ENCODE data around the gene RANBP10. TPM values are rescaled to one million over a fixed set of nuclear protein-coding genes. Genes with fewer than 3 reads are reported as not detected.

The RANBP10 gene
- total and polyA plus RNA-seq, 2 of the 8 experiments (the other 6 are each of a cell fraction or from before 2014, with no cell fraction given): 14.2 to 16.8 TPM

DNA sequence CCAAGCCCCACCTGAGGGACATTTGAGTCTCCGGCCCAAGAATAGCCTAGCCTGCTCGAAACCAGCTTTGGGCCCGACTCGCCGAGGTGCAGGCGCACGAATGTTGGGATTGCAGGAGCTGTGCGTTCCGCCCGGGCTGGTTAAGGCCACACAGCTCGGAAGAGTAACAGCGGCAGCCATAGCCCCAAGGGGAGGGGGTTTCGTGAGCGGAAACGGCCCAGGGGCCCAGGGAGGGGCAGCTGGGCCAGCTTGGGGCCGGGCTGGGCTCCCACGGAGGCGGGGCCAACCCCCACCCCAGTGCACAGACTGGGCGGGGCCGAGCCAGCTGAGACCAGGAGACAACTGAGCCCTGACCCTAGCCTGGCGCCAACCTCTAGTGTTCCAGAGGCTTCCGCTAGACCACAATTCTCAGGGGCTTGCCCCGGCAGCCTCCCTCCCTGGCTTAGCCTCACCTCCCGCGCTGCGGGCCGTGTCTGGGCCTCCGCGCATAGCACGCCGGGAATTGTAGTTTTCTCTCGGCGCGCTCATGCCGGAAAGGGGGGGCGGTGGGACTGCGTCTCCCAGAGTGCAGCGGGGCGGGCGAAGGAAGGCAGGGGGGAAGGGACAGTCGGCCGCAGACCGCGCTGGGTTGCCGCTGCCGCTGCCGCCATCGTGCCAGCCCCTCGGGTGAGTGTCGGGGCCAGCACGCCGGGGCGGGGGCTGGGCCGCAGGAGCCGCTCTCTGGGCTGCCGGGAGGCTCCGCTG is 40.1 kb upstream of the RANBP10 start, which contains the start of gene NUTF2 (continued):
- TF ChIP-seq RNF2 (IDR thresholded peaks at IDR 0.05; ENCODE audit: borderline replicate concordance, low read depth, low read length, missing control alignments, poor library complexity, severe bottlenecking): no peak
- TF ChIP-seq CHD2 (IDR thresholded peaks at IDR 0.05; ENCODE audit: low read length): peak; percentile 73
- peak; percentile 66; the same call in 1 of the 2 replicates for TF ChIP-seq TCF12 (IDR thresholded peaks at IDR 0.05; ENCODE audit: low read depth, low read length)
- TF ChIP-seq PHF8 (conservative IDR thresholded peaks at IDR 0.05; ENCODE audit: low read depth, low read length): peak; percentile 81; the same call in 1 of the 2 replicates
- TF ChIP-seq EGR1 (IDR thresholded peaks at IDR 0.05; ENCODE audit: borderline replicate concordance, low read depth, low read length): no peak
- peak; percentile 54; the same call in 1 of the 2 replicates for TF ChIP-seq SP1 (IDR thresholded peaks at IDR 0.05; ENCODE audit: low read depth, low read length)
- TF ChIP-seq HDAC2 (IDR thresholded peaks at IDR 0.05; ENCODE audit: borderline replicate concordance in 1 of 2, low read depth in 2 of 2, low read length in 2 of 2): no peak; a peak in 1 of 4 replicates
- no peak; a peak in 1 of 3 replicates for TF ChIP-seq EP300 (IDR thresholded peaks at IDR 0.05; ENCODE audit: borderline replicate concordance in 1 of 2, low read depth in 2 of 2, low read length in 2 of 2)
- no peak for TF ChIP-seq HDAC6 (IDR thresholded peaks at IDR 0.05; ENCODE audit: low read depth, low read length)
- TF ChIP-seq EZH2 (IDR thresholded peaks at IDR 0.05; ENCODE audit: low read depth, low read length, severe bottlenecking): no peak
- no peak for TF ChIP-seq RAD21 (IDR thresholded peaks at IDR 0.05 in 1 of 2, conservative IDR thresholded peaks at IDR 0.05 in 1 of 2; ENCODE audit: low read depth in 2 of 2, low read length in 2 of 2)
- no peak for TF ChIP-seq NRF1 (IDR thresholded peaks at IDR 0.05; ENCODE audit: low read depth, low read length)
- peak; percentile 74; the same call in 1 of the 2 replicates for TF ChIP-seq KDM1A (IDR thresholded peaks at IDR 0.05; ENCODE audit: borderline replicate concordance, low read length)
- TF ChIP-seq SIX5 (IDR thresholded peaks at IDR 0.05; ENCODE audit: low read depth, low read length): peak; percentile 88
- TF ChIP-seq TBP (IDR thresholded peaks at IDR 0.05; ENCODE audit: low read depth, low read length): peak; percentile 84; the same call in 1 of the 2 replicates
- TF ChIP-seq POLR2AphosphoS5 (IDR thresholded peaks at IDR 0.05; ENCODE audit: low read depth, low read length): peak; percentile 92; the same call in 1 of the 2 replicates
- TF ChIP-seq TAF1 (IDR thresholded peaks at IDR 0.05; ENCODE audit: low read depth, low read length): peak; percentile 91
- TF ChIP-seq MAX (IDR thresholded peaks at IDR 0.05): peak; percentile 78
- no peak for TF ChIP-seq CEBPB (IDR thresholded peaks at IDR 0.05; ENCODE audit: low read depth, low read length)
- no peak for TF ChIP-seq BCL11A (IDR thresholded peaks at IDR 0.05; ENCODE audit: low read depth in 2 of 2, low read length in 2 of 2)
- no peak for TF ChIP-seq FOSL1 (IDR thresholded peaks at IDR 0.05; ENCODE audit: insufficient read depth, low read depth, low read length)
- no peak for TF ChIP-seq MAFK (IDR thresholded peaks at IDR 0.05; ENCODE audit: low read depth, low read length)
- TF ChIP-seq JUND (IDR thresholded peaks at IDR 0.05; ENCODE audit: low read length): no peak; the same call in 1 of the 2 replicates
- peak; percentile 94 to 98 for TF ChIP-seq POLR2A (IDR thresholded peaks at IDR 0.05; ENCODE audit: control extremely low read depth in 1 of 2, low read depth in 2 of 2, low read length in 2 of 2)
